Left ventricle myocardium inferior (tissue), 1 donor: ENCODE measurements around the gene C12orf56. TPM values are rescaled to one million over a fixed set of nuclear protein-coding genes. Genes with fewer than 3 reads are reported as not detected.
"Not testable (repeated sequence)": the region's sequence is repeated elsewhere in the genome, so short reads cannot be mapped to it uniquely, and the experiment has no call there.

ENCODE experiments used
- DNase-seq: peaks from one replicate; pipeline ENCODE4 v3.0.0-alpha.2; 2020
- H3K27ac ChIP-seq: fragments of 200-600 bp; replicated peaks from 2 replicates; pipeline ENCODE4 v1.8.0; 2021
- H3K27me3 ChIP-seq: fragments of 200-600 bp; 2 replicates; pipeline ENCODE4 v1.8.0; 2021; ENCODE audit warnings: low read depth
- H3K36me3 ChIP-seq: fragments of 200-600 bp; 2 replicates; pipeline ENCODE4 v1.8.0; 2021
- H3K4me1 ChIP-seq: fragments of 200-600 bp; 2 replicates; pipeline ENCODE4 v1.8.0; 2021
- H3K4me3 ChIP-seq: fragments of 200-600 bp; 2 replicates; pipeline ENCODE4 v1.8.0; 2021; ENCODE audit warnings: mild to moderate bottlenecking, moderate library complexity
- H3K9me3 ChIP-seq: fragments of 200-600 bp; replicated peaks from 2 replicates; pipeline ENCODE4 v1.8.0; 2021
- intact Hi-C: fragments of 100-400 bp; cut with micrococcal nuclease; formaldehyde crosslinking; loops from one replicate; pipeline ENCODE4 v1.11.0; 2022
- total RNA-seq: library from RNA; stranded (reverse); fragmentation: NEBNext Ultra II Directional; extraction: Animal tissue kit (Norgen Biotek cat#: 25700); gene quantifications from one replicate; pipeline ENCODE4 v1.2.1, GENCODE V29; 2021
- TF ChIP-seq, protein P1 (sequence below): fragments of 200-600 bp; IDR thresholded peaks from 2 replicates; pipeline ENCODE4 v1.8.0; 2021; ENCODE audit warnings: antibody characterized with exemption, mild to moderate bottlenecking, borderline replicate concordance
- donor health status: DM: no; HTN: yes; CAD: no; lungs with severe emphysema.

The C12orf56 gene
- total RNA-seq, 1 donor from 2014 or later = not detected

DNA sequence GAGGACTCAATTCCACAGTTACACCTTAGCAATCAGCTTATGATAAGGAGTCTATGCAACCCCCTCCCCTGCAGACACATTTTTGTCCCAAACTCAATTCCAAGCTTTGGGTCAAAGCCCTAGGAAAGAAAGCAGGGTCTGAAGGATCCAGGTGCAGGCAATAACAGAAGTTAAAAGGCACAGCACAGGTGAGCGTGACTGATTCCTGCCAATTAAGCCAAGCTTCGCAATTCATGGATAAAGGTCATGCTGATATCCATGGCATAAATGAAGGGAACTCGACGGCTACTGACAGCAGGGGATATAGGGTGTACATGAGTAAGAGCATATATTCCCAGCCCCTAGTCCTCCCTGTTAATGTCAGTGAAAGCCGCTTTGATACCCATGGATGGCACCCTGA is 39.3 kb downstream of the C12orf56 start:
- H3K36me3 ChIP-seq = no peaks in the 10 kb centered on the region
- no peak for DNase-seq
- no peaks in the 10 kb centered on the region for H3K4me1 ChIP-seq
- no peak overlapping the region for H3K4me3 ChIP-seq
- intact Hi-C loops = no loop called here
- H3K9me3 ChIP-seq = peaks cover 46% of the 10 kb centered on the region
- H3K27me3 ChIP-seq = no peaks in the 10 kb centered on the region
- TF ChIP-seq, protein P1, sequence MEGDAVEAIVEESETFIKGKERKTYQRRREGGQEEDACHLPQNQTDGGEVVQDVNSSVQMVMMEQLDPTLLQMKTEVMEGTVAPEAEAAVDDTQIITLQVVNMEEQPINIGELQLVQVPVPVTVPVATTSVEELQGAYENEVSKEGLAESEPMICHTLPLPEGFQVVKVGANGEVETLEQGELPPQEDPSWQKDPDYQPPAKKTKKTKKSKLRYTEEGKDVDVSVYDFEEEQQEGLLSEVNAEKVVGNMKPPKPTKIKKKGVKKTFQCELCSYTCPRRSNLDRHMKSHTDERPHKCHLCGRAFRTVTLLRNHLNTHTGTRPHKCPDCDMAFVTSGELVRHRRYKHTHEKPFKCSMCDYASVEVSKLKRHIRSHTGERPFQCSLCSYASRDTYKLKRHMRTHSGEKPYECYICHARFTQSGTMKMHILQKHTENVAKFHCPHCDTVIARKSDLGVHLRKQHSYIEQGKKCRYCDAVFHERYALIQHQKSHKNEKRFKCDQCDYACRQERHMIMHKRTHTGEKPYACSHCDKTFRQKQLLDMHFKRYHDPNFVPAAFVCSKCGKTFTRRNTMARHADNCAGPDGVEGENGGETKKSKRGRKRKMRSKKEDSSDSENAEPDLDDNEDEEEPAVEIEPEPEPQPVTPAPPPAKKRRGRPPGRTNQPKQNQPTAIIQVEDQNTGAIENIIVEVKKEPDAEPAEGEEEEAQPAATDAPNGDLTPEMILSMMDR = no peak
- no peak overlapping the region for H3K27ac ChIP-seq

DNA sequence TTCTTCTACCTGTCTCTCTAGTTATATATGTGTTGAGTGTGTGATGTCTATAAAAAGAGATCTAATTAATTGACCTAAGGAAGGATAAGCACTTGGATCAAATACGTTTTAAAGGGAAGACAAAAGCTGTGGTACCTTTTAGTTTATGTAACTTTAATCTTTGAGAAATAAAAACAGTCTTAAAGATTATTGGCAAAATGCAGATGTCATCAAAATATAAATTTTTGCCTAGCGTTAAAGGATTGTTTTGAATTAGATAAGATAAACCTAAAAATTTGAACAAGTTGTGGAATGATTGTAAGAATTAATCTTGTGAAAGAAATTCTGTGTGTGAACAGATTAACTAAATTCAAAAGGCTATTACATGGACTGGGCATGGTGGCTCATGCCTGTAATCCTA is 42.9 kb downstream of the C12orf56 start:
- no peaks in the 10 kb centered on the region for H3K27me3 ChIP-seq
- no peaks in the 10 kb centered on the region for H3K36me3 ChIP-seq
- H3K27ac ChIP-seq = no peak overlapping the region
- H3K4me1 ChIP-seq = no peaks in the 10 kb centered on the region
- no peak overlapping the region for H3K4me3 ChIP-seq
- intact Hi-C loops = no loop called here
- H3K9me3 ChIP-seq = peaks cover 50% of the 10 kb centered on the region
- DNase-seq = no peak
- TF ChIP-seq, protein P1 = no peak

DNA sequence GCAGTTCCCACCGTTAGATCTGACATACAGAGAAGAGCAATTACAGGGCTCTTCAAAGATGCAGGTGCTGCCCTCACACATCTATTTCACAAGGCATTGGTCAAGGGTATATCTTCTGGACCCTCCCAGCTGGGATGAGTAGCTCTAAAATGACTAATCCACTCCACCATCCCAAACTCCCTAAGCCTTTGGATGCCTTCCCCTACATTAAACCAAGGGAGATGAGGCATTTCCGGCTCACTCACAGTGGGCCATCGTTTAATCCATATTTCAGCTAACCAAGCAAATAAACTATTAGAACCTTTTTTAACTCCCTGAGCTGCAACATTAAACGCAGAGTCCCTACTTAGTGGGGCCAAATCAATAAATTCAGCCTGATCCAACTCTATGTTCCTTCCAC is 45.9 kb downstream of the C12orf56 start:
- DNase-seq, H3K4me3 ChIP-seq, H3K27ac ChIP-seq, intact Hi-C loops, H3K36me3 ChIP-seq, H3K4me1 ChIP-seq, H3K27me3 ChIP-seq: not testable (repeated sequence)
- peaks cover 36% of the 10 kb centered on the region for H3K9me3 ChIP-seq

DNA sequence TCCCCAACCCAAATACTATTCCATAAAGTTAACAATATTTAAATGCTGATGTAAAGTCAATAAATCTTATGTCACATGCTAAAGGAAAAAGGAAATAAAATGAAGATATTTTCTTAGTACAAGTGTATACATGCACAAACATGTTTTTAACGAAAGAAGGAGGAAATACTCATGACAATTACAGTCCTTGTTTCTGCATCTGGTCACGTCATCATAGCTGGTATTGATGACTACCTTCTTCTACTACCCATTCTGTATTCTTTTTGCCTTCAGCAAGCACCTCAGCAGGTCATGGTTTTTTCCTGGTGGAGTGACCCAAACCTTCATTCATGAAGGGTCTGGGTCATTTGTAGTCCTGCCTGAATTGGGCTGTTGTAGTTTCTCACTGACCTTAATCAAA is 50.0 kb downstream of the C12orf56 start:
- H3K36me3 ChIP-seq, H3K4me3 ChIP-seq, H3K27me3 ChIP-seq, H3K27ac ChIP-seq, DNase-seq, H3K4me1 ChIP-seq, intact Hi-C loops: not testable (repeated sequence)
- H3K9me3 ChIP-seq = peaks cover 26% of the 10 kb centered on the region

DNA sequence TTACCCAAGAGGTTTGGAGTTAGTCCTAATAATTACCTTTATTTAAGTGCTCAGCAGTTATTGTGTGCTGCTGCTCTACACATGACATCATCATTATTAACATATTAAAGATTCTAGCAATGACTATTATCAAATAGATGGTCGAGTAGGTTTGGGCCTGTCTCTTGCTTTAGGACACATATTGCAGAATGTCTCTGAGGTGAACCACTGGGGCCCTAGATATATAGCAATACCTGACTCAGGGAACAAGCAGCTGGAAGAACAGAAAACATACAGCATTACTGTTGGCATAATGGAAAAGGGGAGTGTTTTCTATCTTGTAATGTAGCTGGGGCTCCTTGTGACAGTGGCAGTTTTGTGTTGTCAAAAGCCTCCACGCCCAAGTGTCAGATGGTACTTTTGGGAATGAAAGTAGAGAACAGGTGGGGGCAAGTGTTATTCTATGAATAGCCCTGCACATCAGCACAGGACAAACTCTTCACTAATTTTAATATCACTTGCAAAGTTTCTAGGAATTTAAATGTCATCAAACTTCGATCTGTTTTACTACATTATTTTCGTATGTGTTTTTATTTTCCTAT is 54.6 kb downstream of the C12orf56 start:
- no peak for DNase-seq
- peaks cover 13% of the 10 kb centered on the region for H3K9me3 ChIP-seq
- no peaks in the 10 kb centered on the region for H3K27me3 ChIP-seq
- H3K4me1 ChIP-seq = no peaks in the 10 kb centered on the region
- no peak overlapping the region for H3K27ac ChIP-seq
- intact Hi-C loops = no loop called here
- TF ChIP-seq, protein P1 = no peak
- no peak overlapping the region for H3K4me3 ChIP-seq
- H3K36me3 ChIP-seq = no peaks in the 10 kb centered on the region

DNA sequence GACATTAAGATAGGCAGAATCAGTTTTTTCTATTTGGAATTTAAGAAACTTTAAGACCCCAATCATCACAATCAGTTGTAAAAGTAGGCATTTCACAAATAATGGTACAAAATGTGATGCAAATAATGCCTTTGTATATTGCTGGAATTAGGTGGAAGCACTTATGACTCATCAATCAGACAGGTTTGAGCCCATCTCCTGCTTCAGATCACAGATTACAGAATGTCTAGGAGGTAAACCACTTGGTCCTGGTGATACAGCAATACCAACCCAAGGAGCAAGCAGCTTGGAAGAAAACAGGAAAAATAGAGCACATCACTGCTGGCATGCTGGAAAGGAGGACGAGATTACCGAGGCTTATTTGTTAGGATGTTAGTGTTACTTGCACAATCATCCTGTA is 57.6 kb downstream of the C12orf56 start:
- Histone ChIP-seq H3K4me3 (no peak overlapping the region), H3K36me3 (no peaks in the 10 kb centered on the region), H3K27me3 (no peaks in the 10 kb centered on the region), H3K27ac (no peak overlapping the region), H3K9me3 (no peaks in the 10 kb centered on the region), H3K4me1 (no peaks in the 10 kb centered on the region)
- TF ChIP-seq, protein P1 = no peak
- intact Hi-C loops = no loop called here
- no peak for DNase-seq
